Neuron (in vitro differentiated cells): ENCODE data around the gene DOCK4.
"Not testable (repeated sequence)": the region's sequence is repeated elsewhere in the genome, so short reads cannot be mapped to it uniquely, and the experiment has no call there.

Source experiments
- H2AFZ ChIP-seq: one replicate; pipeline ENCODE4 v1.6.1; 2013; ENCODE audit warnings: low read depth, mild to moderate bottlenecking, inconsistent platforms, low read length, moderate library complexity
- H3K27me3 ChIP-seq: one replicate; pipeline ENCODE4 v1.6.1; 2013; ENCODE audit warnings: low read length; ENCODE audit not compliant: insufficient read depth
- H3K36me3 ChIP-seq: one replicate; pipeline ENCODE4 v1.6.1; 2013; ENCODE audit warnings: low read length; ENCODE audit not compliant: insufficient read depth
- H3K4me1 ChIP-seq: one replicate; pipeline ENCODE4 v1.6.1; 2013; ENCODE audit warnings: low read length; ENCODE audit not compliant: insufficient read depth
- H3K4me3 ChIP-seq: 2 replicates; pipeline ENCODE4 v1.5.1; 2013; ENCODE audit warnings: mild to moderate bottlenecking, low read length, moderate library complexity
- H3K9me3 ChIP-seq: one replicate; pipeline ENCODE4 v1.6.1; 2013; ENCODE audit warnings: low read length

DOCK4 gene

DNA sequence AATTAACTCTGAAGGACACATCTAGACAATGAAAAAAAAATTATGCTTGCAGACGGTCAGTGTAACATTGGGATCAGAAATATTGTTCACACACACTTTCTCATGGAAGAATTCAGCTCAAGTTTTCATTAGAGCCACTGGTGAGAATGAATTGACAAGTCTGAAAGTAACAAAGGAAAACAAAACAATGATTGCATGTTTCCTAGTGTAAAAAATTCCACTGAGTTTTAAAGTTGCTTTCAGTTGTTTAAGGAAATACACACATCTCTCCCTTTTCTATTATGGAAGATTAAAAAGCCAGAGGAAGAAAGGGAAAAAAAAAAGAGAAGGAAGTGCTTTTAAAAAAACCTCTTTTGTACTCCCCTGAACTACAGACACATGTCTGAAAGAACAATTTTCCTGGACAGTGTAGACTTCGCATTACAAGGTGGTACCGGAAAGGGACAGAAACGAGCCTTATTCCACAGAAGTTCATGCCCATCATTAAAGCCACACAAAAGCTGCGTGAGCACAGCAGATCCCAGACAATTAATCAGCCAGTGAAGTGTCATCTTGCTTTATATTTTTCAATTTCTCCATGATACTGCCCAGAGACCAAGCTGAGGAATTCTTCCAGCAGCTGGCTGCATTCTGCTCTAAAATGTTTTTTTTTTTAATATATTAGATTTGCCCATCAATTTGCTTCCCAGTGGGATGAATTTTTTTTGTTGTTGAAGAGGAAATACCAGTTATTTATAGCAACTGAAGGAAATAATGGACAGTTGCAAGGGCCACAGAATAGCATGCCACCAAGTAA, 294.8 kb downstream of the DOCK4 start:
- Histone ChIP-seq H3K36me3 (no peaks in the 10 kb centered on the region), H3K27me3 (no peaks in the 10 kb centered on the region), H3K4me3 (no peak overlapping the region), H2AFZ (peak overlapping the region; percentile 41), H3K9me3 (no peaks in the 10 kb centered on the region), H3K4me1 (peaks cover 14% of the 10 kb centered on the region)

DNA sequence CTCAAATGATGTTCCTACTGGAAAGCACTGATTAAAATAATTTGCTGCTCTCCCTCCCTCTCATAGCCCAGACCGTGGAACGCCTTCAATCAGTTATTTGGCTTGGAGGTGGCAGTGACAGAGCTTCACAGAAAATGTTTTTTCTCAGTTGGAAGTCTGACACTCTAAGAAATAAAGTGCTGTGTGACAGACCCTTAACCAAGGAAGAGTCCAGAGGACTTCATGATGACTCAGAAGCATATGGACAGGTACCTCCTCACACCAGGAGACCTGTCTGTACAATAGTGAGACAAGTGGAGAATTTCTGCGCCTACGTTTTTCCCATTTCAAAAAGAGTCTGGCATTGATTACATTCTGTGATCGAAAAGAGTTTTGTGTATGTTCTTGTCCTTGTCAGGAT, 295.5 kb downstream of the DOCK4 start:
- H2AFZ ChIP-seq, result no peak overlapping the region
- no peak overlapping the region for H3K4me3 ChIP-seq
- peaks cover 14% of the 10 kb centered on the region for H3K4me1 ChIP-seq
- no peaks in the 10 kb centered on the region for H3K9me3 ChIP-seq
- no peaks in the 10 kb centered on the region for H3K27me3 ChIP-seq
- no peaks in the 10 kb centered on the region for H3K36me3 ChIP-seq

DNA sequence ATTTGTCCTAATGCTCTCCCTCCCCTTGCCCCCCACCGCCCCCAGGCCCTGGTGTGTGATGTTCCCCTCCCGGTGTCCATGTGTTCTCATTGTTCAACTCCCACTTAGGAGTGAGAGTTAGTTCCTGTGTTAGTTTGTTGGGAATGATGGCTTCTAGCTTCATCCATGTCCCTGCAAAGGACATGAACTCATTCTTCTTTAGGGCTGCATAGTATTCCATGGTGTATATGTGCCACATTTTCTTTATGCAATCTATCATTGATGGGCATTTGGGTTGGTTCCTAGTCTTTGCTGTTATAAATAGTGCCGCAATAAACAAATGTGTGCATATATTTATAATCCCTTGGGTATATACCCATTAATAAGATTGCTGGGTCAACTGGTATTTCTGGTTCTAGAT, 297.5 kb downstream of the DOCK4 start:
- peaks cover 14% of the 10 kb centered on the region for H3K4me1 ChIP-seq
- not testable (repeated sequence) for H3K9me3 ChIP-seq, H3K4me3 ChIP-seq, H2AFZ ChIP-seq, H3K27me3 ChIP-seq, H3K36me3 ChIP-seq

DNA sequence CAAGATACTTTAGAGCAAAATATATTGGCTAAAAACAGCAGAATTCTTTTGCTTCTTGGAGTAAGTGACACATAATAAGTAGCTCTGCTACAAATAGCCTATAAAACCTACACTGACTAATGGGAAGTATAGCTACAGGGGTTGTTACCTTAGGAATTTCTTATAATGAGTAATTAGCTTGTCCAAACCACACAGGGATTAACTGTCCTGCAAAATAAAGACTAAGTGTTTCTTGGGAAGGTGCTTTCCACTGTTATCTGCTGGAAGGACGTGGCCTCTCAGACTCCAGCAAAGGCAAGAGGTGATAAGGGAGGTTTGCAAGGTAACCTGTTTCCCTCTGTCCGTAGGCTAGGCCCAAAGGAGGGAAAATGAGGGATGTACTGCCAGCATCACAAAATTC, 302.4 kb downstream of the DOCK4 start:
- H3K27me3 ChIP-seq, result no peaks in the 10 kb centered on the region
- no peaks in the 10 kb centered on the region for H3K9me3 ChIP-seq
- no peaks in the 10 kb centered on the region for H3K4me1 ChIP-seq
- H3K36me3 ChIP-seq, result peaks cover 5% of the 10 kb centered on the region
- H2AFZ ChIP-seq, result no peak overlapping the region
- no peak overlapping the region for H3K4me3 ChIP-seq

DNA sequence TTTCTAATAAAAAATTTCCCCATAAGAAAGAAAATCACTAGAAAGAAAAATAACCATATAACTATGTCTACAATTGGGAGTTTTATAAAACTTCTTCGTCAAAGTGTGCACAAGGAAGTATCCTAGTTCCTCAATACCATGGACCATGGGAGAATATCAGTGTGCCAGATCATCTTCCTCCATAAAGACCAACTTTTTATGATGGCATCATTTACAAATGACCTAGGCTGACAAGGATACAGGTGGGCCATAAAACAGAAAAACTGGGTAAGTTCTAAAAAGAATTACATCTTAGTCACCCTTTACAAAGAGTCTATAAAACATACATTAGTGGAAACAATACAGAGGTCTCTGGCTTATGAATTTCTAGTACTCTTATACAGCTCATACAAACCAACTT, 303.2 kb downstream of the DOCK4 start:
- H2AFZ ChIP-seq, result no peak overlapping the region
- peaks cover 5% of the 10 kb centered on the region for H3K36me3 ChIP-seq
- no peaks in the 10 kb centered on the region for H3K9me3 ChIP-seq
- no peaks in the 10 kb centered on the region for H3K27me3 ChIP-seq
- H3K4me1 ChIP-seq, result no peaks in the 10 kb centered on the region
- no peak overlapping the region for H3K4me3 ChIP-seq

DNA sequence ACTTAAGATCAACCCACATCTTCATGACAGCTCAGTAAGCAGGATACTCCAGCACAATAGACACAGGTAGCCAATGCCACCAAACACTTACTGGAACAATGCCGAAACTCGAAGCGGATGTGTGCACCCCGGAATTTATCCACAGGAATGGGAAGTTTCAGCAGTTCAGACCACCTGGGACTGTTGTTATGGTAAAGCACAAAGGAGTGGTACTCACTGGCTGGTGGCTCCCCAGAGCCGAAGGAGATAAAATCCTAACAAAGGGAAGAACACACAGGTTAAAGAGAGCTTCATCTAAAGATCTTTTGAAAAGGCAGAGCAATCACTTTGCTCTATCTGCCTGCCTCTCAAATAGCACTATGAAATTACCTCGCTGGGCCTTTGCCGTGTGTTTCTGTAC, 305.9 kb downstream of the DOCK4 start:
- peaks cover 5% of the 10 kb centered on the region for H3K36me3 ChIP-seq
- no peak overlapping the region for H3K4me3 ChIP-seq
- H3K9me3 ChIP-seq, result no peaks in the 10 kb centered on the region
- no peaks in the 10 kb centered on the region for H3K4me1 ChIP-seq
- no peak overlapping the region for H2AFZ ChIP-seq
- H3K27me3 ChIP-seq, result no peaks in the 10 kb centered on the region

DNA sequence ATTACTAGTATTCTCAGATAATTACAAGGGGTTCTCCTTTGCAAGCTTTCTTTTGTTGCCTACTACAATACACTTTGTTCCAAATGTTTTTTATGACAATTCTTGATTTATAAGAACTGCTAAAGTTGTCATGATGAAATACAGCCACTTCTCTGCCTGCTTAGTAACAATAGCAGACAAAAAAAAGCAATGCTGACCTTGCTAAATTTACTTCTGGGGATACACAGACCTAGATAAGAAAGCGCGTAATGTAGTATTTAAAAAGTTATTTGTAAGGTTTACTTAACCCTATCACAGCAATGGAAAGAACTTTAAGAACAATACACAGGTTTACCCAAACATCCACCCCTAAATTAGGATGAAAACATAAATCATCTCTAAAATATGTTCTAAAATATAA, 311.1 kb downstream of the DOCK4 start:
- no peaks in the 10 kb centered on the region for H3K9me3 ChIP-seq

DNA sequence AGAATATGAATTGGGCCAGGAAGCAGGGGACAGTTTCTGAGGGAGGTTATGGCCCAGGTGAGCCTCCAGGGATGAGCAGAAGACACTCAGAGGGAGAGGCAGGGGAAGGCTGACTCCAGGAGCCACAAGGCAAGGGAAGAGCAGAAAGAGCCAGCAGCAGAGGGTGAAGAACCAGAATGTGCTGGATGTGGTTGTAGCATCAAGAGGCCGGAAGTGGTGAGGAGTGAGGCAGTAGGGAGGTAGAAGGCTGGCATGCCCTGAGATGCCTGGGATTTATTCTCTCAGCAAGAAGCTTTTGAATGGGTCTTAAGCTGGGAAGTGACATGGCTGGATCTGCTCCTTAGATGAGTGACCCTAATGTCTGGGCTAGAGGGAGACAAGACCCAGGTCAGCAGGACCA, 311.7 kb downstream of the DOCK4 start:
- Histone ChIP-seq H2AFZ (no peak overlapping the region), H3K27me3 (no peaks in the 10 kb centered on the region), H3K4me3 (no peak overlapping the region), H3K4me1 (no peaks in the 10 kb centered on the region), H3K36me3 (peaks cover 3% of the 10 kb centered on the region), H3K9me3 (no peaks in the 10 kb centered on the region)

More for the DNA sequence above, 311.1 kb downstream of the DOCK4 start:
- Histone ChIP-seq H3K27me3 (no peaks in the 10 kb centered on the region), H3K4me3 (no peak overlapping the region), H3K4me1 (no peaks in the 10 kb centered on the region), H2AFZ (no peak overlapping the region), H3K36me3 (peaks cover 3% of the 10 kb centered on the region)

DNA sequence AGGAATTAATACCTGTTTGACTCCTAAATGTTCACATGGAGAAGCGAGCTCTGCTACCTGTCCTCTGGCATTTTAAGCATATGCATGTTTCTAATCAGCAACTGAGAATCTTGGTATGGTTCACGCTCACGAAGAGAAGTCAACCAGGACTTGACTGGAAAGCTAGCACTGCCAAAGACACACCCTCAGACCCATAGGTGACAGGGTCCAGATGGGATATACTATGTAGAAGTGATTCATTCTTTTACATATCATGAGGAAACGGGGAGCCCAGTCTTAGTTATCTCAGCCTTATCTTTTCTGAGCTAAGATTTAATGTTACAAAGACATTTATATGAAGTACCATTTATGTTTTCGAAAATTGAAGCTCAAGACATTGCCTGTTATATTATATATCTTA, 313.0 kb downstream of the DOCK4 start:
- H3K36me3 ChIP-seq, result peaks cover 3% of the 10 kb centered on the region
- H3K4me1 ChIP-seq, result no peaks in the 10 kb centered on the region
- H3K27me3 ChIP-seq, result no peaks in the 10 kb centered on the region
- no peak overlapping the region for H3K4me3 ChIP-seq
- H2AFZ ChIP-seq, result no peak overlapping the region
- no peaks in the 10 kb centered on the region for H3K9me3 ChIP-seq

- no peak overlapping the region for H3K4me3 ChIP-seq
- H3K36me3 ChIP-seq, result peaks cover 3% of the 10 kb centered on the region
- no peaks in the 10 kb centered on the region for H3K4me1 ChIP-seq
- no peaks in the 10 kb centered on the region for H3K9me3 ChIP-seq
- H3K27me3 ChIP-seq, result no peaks in the 10 kb centered on the region
- H2AFZ ChIP-seq, result no peak overlapping the region
Observed at GRCh38 chr7:111892588-111892987, 313.6 kb downstream of the DOCK4 start.

DNA sequence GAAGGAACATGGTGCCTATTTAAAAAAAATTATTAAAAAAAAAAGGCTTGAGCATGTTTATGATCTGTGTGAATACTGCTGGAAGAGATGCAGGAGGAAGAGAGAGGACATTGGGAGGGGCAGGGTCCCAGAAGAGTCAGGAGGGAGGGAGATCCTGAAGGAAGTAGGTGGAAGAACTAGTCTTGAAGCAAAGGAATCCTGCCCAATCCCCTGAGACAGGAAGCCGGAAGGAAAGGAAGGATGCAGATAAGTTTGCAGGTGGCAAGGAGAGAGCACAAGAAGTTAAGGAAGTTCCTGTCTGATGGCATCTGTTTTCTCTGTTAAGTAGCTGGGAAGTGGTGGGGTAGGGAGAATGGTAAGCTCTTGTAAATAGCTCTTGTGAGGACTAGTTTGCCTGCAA, 318.5 kb downstream of the DOCK4 start:
- no peaks in the 10 kb centered on the region for H3K9me3 ChIP-seq
- no peaks in the 10 kb centered on the region for H3K4me1 ChIP-seq
- H3K27me3 ChIP-seq, result no peaks in the 10 kb centered on the region
- no peak overlapping the region for H3K4me3 ChIP-seq
- H3K36me3 ChIP-seq, result no peaks in the 10 kb centered on the region
- H2AFZ ChIP-seq, result no peak overlapping the region

DNA sequence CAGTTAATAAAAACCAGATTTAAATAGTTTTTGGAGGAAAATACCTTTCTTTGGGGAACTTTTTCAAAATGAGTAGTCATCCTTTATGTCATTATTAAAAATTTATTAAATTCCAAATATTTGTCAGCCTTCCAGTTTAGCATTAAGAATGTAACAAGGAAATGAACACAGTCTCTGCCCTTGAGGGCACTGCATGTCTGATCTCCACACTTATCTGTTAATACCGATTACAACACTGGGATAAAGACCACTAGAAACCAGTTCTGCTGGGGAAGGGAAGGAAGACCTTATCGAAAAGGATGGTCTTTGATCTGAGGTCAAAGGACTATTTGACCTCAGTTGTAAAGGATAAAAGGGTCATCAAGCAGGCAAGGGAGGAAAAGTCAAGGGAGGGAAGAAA, 320.0 kb downstream of the DOCK4 start:
- Histone ChIP-seq H3K4me1 (no peaks in the 10 kb centered on the region), H3K4me3 (no peak overlapping the region), H3K27me3 (no peaks in the 10 kb centered on the region), H3K9me3 (no peaks in the 10 kb centered on the region), H3K36me3 (no peaks in the 10 kb centered on the region), H2AFZ (no peak overlapping the region)

- H2AFZ ChIP-seq, result no peak overlapping the region
- peaks cover 2% of the 10 kb centered on the region for H3K9me3 ChIP-seq
- H3K4me1 ChIP-seq, result no peaks in the 10 kb centered on the region
- no peaks in the 10 kb centered on the region for H3K36me3 ChIP-seq
- H3K4me3 ChIP-seq, result no peak overlapping the region
- no peaks in the 10 kb centered on the region for H3K27me3 ChIP-seq
Observed at GRCh38 chr7:111883241-111883640, 323.0 kb downstream of the DOCK4 start.

GRCh38 chr7:111878785-111879184, 327.4 kb downstream of the DOCK4 start:
- Histone ChIP-seq H3K36me3 (no peaks in the 10 kb centered on the region), H3K4me3 (no peak overlapping the region), H3K9me3 (peaks cover 2% of the 10 kb centered on the region), H3K4me1 (no peaks in the 10 kb centered on the region), H3K27me3 (no peaks in the 10 kb centered on the region), H2AFZ (no peak overlapping the region)
